Measurements from ENCODE around the gene PIM3. TPM values are rescaled to one million over a fixed set of nuclear protein-coding genes. Genes with fewer than 3 reads are reported as not detected.
A peak's percentile ranks its signal among the peaks of the same experiment; 100 is the strongest.

Gene PIM3
- total RNA-seq, 1 donor from 2014 or later, result 119 TPM

DNA sequence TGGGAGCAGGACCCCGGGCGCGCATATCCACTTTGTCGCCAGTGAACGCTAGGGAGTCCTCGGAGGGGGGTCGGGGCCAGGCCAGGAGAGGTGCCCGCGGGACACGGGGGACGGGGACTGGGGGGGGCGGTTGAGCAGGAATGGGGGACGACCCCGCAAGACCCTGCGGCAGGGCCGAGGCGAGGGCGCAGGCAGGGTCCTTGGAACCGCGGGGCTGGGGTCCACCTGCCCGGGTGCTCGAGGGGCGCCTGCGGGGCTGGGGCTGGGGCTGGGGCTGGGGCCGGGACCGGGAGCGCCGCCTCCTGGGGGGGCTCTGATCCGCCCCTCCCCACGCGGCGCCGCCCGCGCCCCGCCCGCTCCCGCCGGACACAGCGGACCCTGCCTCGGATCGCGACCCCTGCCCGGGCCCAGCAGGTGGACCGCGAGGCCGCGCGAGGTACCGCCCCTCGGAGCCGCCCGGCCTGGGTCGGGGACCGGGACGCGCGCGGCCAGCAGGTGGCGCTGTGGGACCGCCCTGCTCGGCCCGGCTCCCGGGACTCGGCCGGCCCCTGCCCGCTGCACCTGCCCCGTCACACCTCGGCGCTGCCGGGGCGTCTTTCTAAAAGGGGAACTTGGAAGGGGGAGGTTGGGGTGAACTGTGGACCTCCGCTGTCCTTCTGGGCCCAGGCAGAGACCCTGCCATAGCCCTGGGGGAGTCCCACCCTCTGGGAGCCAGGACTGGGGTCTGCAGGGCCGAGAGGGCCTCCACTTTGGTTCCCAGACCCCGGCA is 31.2 kb upstream of the PIM3 start:
- H3K27ac ChIP-seq, result no peak overlapping the region
- H3K27me3 ChIP-seq, result peaks cover 9% of the 10 kb centered on the region
- TF ChIP-seq, protein P1, sequence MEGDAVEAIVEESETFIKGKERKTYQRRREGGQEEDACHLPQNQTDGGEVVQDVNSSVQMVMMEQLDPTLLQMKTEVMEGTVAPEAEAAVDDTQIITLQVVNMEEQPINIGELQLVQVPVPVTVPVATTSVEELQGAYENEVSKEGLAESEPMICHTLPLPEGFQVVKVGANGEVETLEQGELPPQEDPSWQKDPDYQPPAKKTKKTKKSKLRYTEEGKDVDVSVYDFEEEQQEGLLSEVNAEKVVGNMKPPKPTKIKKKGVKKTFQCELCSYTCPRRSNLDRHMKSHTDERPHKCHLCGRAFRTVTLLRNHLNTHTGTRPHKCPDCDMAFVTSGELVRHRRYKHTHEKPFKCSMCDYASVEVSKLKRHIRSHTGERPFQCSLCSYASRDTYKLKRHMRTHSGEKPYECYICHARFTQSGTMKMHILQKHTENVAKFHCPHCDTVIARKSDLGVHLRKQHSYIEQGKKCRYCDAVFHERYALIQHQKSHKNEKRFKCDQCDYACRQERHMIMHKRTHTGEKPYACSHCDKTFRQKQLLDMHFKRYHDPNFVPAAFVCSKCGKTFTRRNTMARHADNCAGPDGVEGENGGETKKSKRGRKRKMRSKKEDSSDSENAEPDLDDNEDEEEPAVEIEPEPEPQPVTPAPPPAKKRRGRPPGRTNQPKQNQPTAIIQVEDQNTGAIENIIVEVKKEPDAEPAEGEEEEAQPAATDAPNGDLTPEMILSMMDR (IDR thresholded peaks at IDR 0.05), result peak; percentile 72
- no peaks in the 10 kb centered on the region for H3K9me3 ChIP-seq
- H3K4me1 ChIP-seq, result peaks cover 34% of the 10 kb centered on the region
- intact Hi-C loops (cut with DNase I), result no loop called here
- DNase-seq (peak; percentile 86), ATAC-seq (peak; percentile 73)
- H3K36me3 ChIP-seq, result no peaks in the 10 kb centered on the region
- no peak overlapping the region for H3K4me3 ChIP-seq

DNA sequence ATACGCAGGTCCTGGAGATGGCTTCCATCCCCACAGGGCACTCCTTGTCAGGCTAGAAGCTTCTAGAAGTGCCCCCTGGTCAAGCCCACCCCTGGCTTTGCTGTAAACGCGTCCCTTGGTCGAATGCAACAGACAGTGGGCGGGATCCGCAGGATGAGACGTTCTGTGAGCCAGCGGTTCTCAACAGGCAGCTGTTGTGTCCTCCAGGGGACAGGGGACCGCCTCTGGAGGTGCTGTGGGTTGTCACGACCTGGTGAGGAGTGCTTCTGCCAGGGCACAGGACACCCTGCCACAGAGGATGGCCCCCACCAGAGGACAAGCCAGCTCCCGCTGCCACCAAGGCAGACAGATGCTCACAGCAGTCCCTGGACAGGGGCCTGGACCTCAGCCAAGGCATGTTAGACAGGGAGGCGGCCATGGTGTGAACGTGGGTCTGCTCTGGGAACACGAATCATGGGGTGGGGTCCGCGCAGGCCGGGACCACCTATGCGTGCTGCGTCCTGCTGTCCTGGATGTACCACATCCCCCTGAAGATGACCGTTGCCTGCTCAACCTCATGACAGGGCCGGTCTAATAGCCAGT is 30.5 kb upstream of the PIM3 start:
- H3K9me3 ChIP-seq, result no peaks in the 10 kb centered on the region
- H3K4me1 ChIP-seq, result peaks cover 41% of the 10 kb centered on the region
- no peaks in the 10 kb centered on the region for H3K36me3 ChIP-seq
- DNase-seq (no peak), ATAC-seq (no peak)
- no peak overlapping the region for H3K4me3 ChIP-seq
- H3K27me3 ChIP-seq, result peaks cover 9% of the 10 kb centered on the region
- TF ChIP-seq, protein P1 (IDR thresholded peaks at IDR 0.05), result no peak
- no peak overlapping the region for H3K27ac ChIP-seq
- intact Hi-C loops (cut with DNase I), result loop anchor here (2.0 to 10.0 kb wide), 2 partner anchors 55 to 101 kb away; no protein-coding TSS in a partner anchor

DNA sequence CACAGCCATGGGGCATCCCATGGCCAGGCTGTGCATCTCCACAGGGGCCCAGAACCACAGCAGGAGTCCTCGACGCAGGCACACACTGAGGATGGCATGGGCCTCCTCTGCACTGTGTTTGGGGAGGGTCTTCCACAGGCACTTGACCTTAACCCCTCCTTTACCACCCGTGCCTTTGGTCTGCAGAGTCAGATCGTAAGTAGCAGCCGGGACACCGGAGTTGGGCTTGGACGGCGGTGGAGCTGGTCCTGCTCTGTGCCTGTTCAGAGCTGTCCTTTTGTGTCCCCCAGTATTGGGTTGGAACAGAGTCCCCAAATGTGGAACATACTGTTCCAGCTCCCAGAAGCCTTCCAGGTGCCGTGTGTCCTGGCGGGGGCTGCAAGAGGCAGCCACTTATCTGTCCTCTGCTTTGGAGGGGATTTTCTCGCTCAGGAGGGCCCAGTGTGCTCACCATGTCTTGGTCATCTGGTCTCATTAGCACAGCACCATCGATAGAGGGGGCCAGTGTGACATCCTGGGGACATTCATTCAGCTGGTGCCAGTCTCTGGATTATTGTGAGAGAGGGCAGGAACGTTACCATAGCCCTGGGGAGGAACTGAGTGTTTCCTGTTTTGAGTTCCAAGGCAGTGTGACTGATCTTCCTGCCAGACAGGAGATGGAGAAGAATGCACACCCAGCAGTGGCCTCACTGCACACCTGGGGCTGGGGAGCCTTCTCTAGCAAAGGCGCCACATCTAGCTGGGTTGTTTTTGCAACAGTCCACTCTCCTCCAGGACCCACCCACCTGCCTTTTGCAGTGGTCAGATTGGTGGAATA is 29.8 kb upstream of the PIM3 start:
- peak; percentile 70 for ATAC-seq
- Histone ChIP-seq H3K4me3 (no peak overlapping the region), H3K27me3 (peaks cover 9% of the 10 kb centered on the region), H3K36me3 (no peaks in the 10 kb centered on the region), H3K27ac (peak overlapping the region; percentile 55), H3K9me3 (no peaks in the 10 kb centered on the region), H3K4me1 (peaks cover 42% of the 10 kb centered on the region)
- peak; percentile 79 for DNase-seq
- TF ChIP-seq, protein P1 (IDR thresholded peaks at IDR 0.05), result peak; percentile 77
- intact Hi-C loops (cut with DNase I), result loop anchor here (2.0 to 10.0 kb wide), 2 partner anchors 54 to 100 kb away; no protein-coding TSS in a partner anchor

DNA sequence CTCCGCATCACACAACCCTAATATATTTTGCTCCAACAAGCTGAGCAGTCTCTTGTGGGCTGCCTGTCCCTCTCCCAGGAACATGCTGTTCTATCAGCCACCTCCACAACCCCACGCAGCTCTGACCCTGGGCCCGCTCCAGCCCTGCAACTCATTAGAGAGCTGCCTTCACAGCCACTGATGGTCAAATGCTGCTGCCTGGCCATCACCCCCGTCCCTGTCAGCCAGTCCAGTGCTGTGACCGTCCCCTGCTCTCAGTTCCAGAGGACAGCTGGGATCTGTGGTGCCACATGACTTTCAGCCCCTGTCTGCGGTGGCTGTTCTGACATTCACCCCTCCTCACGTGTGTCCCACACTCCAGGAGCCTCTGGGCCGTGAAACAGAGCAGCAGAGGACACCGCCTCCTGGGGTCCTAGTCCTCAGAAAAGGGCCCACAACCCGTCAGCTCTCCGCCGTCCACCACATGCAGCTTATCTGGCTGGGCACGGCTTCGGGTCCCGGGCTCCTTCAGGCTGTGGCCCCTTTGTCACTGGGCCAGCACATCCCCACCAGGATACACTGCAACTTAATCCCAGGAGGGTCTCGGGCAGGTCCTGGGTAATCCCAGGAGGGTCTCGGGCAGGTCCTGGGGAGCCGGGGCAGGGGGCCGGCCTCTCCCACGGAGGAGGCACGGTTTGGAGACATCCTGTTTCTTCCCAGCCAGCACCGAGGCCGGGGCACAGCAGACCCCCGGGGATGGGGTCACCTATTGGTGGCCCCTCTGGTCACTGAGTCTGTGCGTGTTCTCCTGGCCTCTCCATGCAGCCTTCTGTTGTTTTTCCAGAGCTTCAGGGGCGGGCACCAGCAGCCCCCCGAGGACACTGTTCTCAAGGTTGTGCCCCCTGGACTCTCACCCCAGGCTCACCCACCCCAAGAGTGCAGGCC is 27.1 kb upstream of the PIM3 start:
- peaks cover 50% of the 10 kb centered on the region for H3K4me1 ChIP-seq
- DNase-seq (peak; percentile 75), ATAC-seq (no peak)
- intact Hi-C loops (cut with DNase I), result loop anchor here (10.0 kb wide), 1 partner anchor 51 kb away; no protein-coding TSS in a partner anchor
- no peaks in the 10 kb centered on the region for H3K9me3 ChIP-seq
- TF ChIP-seq, protein P1 (IDR thresholded peaks at IDR 0.05), result no peak
- H3K4me3 ChIP-seq, result peak overlapping the region; percentile 63
- peak overlapping the region; percentile 95 for H3K27ac ChIP-seq
- H3K36me3 ChIP-seq, result no peaks in the 10 kb centered on the region
- H3K27me3 ChIP-seq, result peaks cover 8% of the 10 kb centered on the region

Measured in upper lobe of right lung (tissue), 1 donor.